C1 segment of cervical spinal cord (tissue), 14 donors: Measurements from ENCODE around the gene JARID2.
"Not testable (repeated sequence)": the region's sequence is repeated elsewhere in the genome, so short reads cannot be mapped to it uniquely, and the experiment has no call there.

Experiments used
- DNase-seq, 14 donors: peaks; one replicate each; lab custom pipeline; 2025; lab: John Stamatoyannopoulos, UW

Gene JARID2

GRCh38 chr6:15287670-15288375 lies 42.0 kb downstream of the JARID2 start:
- DNase-seq: no peak

- DNase-seq: no peak
These were observed 43.0 kb downstream of the JARID2 start for GRCh38 chr6:15288856-15289255.

- DNase-seq: not testable (repeated sequence)
These were observed 43.6 kb downstream of the JARID2 start for GRCh38 chr6:15289456-15289855.

- DNase-seq: no peak
These were observed 44.3 kb downstream of the JARID2 start for GRCh38 chr6:15290067-15290680.

- DNase-seq: no peak
These were observed 45.3 kb downstream of the JARID2 start for GRCh38 chr6:15290962-15291704.

GRCh38 chr6:15292721-15293302 lies 46.9 kb downstream of the JARID2 start:
- DNase-seq: no peak

GRCh38 chr6:15293674-15294073 lies 47.8 kb downstream of the JARID2 start:
- peak in 1 of 14 donors; percentile 29 for DNase-seq

GRCh38 chr6:15294504-15294903 lies 48.6 kb downstream of the JARID2 start:
- no peak for DNase-seq

GRCh38 chr6:15296249-15296648 lies 50.4 kb downstream of the JARID2 start:
- DNase-seq: no peak

- no peak for DNase-seq
These were observed 50.9 kb downstream of the JARID2 start for GRCh38 chr6:15296735-15297134.

GRCh38 chr6:15297167-15297566 lies 51.3 kb downstream of the JARID2 start:
- DNase-seq: not testable (repeated sequence)

- DNase-seq: no peak
These were observed 52.2 kb downstream of the JARID2 start for GRCh38 chr6:15297895-15298590.

GRCh38 chr6:15299430-15300131 lies 53.7 kb downstream of the JARID2 start:
- DNase-seq: peak in 5 of 14 donors; percentile 11 to 35 (median 26)

GRCh38 chr6:15301179-15302006 lies 55.5 kb downstream of the JARID2 start:
- no peak for DNase-seq

- DNase-seq: no peak
These were observed 57.5 kb downstream of the JARID2 start for GRCh38 chr6:15303162-15303919.

GRCh38 chr6:15303920-15304291 lies 58.0 kb downstream of the JARID2 start:
- no peak for DNase-seq

- DNase-seq: no peak
These were observed 58.6 kb downstream of the JARID2 start for GRCh38 chr6:15304337-15305042.

GRCh38 chr6:15305496-15305895 lies 59.6 kb downstream of the JARID2 start:
- no peak for DNase-seq

GRCh38 chr6:15305909-15306308 lies 60.0 kb downstream of the JARID2 start:
- DNase-seq: no peak
